WI38 (cell line): ENCODE results near the gene DCLK2.

ENCODE experiments used
- H3K4me3 ChIP-seq: 2 replicates; pipeline ENCODE4 v1.5.1; 2011; ENCODE audit warnings: low read depth, mild to moderate bottlenecking, control low read depth, low read length
- TF ChIP-seq, protein P1 (sequence below): IDR thresholded peaks from 2 replicates; pipeline ENCODE4 v1.5.1; 2012; ENCODE audit warnings: low read depth, mild to moderate bottlenecking, control low read depth, low read length

The DCLK2 gene

DNA sequence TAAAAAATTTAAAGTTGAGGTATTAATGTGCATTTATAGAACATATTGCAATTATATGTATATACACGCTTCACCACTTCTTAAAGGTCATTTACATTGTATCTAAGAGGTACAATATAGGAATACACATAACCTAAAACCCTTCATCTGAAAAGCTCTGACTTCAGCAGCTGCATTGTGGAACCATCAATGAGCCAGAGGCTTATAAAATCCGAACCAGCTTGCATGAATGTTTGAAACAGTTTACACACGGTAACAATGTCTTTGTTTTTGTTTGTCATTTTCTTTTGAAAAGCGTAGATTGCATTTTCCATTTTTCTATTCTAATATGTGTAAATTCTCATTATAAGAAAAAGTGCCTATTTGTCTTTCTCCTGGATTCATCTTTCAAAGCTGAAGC, 221.6 kb downstream of the DCLK2 start:
- TF ChIP-seq, protein P1, sequence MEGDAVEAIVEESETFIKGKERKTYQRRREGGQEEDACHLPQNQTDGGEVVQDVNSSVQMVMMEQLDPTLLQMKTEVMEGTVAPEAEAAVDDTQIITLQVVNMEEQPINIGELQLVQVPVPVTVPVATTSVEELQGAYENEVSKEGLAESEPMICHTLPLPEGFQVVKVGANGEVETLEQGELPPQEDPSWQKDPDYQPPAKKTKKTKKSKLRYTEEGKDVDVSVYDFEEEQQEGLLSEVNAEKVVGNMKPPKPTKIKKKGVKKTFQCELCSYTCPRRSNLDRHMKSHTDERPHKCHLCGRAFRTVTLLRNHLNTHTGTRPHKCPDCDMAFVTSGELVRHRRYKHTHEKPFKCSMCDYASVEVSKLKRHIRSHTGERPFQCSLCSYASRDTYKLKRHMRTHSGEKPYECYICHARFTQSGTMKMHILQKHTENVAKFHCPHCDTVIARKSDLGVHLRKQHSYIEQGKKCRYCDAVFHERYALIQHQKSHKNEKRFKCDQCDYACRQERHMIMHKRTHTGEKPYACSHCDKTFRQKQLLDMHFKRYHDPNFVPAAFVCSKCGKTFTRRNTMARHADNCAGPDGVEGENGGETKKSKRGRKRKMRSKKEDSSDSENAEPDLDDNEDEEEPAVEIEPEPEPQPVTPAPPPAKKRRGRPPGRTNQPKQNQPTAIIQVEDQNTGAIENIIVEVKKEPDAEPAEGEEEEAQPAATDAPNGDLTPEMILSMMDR, result no peak
- no peak overlapping the region for H3K4me3 ChIP-seq

DNA sequence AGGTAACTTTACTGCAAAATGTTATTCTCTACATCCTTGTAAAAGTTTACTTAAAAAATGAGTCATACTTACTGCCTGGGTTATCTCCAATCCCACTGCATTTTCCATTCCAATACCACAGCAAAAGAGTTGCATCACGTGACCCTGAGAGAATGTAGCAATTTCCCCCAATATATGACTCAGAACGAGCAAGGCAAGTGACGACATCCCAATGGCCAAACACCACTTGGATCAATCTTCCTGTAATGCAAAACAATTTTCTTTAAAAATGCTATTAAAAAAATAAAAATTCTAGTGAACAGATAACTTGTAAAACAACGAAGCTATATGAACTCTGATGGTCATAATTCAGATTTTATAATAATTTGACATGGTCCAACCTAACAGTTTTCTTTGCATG, 224.3 kb downstream of the DCLK2 start:
- H3K4me3 ChIP-seq, result no peak overlapping the region
- TF ChIP-seq, protein P1, result no peak

DNA sequence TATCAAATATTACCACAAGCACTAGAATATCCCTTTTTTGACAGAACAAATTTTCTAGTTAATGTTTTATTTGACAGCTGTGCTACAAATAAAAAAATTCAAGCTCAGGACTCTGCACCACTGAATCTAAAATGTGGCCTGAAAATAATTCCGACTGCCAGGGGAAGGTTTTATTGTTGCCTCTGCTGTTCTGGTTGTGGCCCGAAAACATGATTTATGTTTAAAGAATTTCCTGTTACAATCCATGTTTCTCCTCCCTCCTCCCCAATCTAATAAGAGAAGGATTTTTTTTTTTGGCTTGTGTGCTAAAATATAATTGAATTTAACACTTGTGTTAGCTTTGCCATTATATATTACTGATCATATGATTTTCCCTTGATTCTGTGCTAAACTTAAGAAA, 227.8 kb downstream of the DCLK2 start:
- no peak overlapping the region for H3K4me3 ChIP-seq
- TF ChIP-seq, protein P1, result no peak

DNA sequence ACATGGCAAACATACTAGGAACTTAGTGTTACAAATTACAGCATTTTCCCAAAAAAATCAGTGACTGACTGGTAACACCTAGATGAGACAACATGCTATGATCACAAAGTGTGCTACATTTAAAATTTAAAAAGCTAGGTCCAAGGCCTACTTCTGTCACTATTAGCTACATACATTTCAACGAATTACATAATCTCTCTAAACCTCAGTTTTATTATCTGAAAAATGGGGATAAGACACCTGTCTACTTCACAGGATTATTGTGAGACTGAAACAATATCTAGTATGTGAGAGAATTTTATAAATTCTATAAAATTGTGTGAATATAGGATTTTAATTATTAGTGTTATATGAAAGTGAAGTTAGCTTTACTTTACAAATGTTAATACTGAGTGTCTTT, 228.5 kb downstream of the DCLK2 start:
- TF ChIP-seq, protein P1, result no peak

More for the DNA sequence above, 228.5 kb downstream of the DCLK2 start:
- no peak overlapping the region for H3K4me3 ChIP-seq
